GM23338 (cell line): ENCODE data around the gene PDE1A. TPM values are rescaled to one million over a fixed set of nuclear protein-coding genes. Genes with fewer than 3 reads are reported as not detected.

Source experiments
- ATAC-seq: fragments of 200-7000 bp; cut with Tn5 transposase; 3 replicates; pipeline ENCODE4 v1.9.1; 2020
- DNase-seq: peaks from one replicate; pipeline ENCODE4 v3.0.0-alpha.2; 2015; ENCODE audit warnings: low spot score
- H2AFZ ChIP-seq: fragments of 200-600 bp; sonication (generic); 2 replicates; pipeline ENCODE4 v1.8.0; 2016; ENCODE audit warnings: antibody characterized with exemption, mild to moderate bottlenecking, moderate library complexity
- H3F3A ChIP-seq: fragments of 200-600 bp; sonication (generic); replicated peaks from 2 replicates; pipeline ENCODE4 v1.8.0; 2017; ENCODE audit warnings: antibody characterized with exemption, mixed run types, low read depth
- H3K27ac ChIP-seq: fragments of 200-600 bp; sonication (generic); 2 replicates; pipeline ENCODE4 v1.6.1; 2016; ENCODE audit warnings: low read depth
- H3K27me3 ChIP-seq: fragments of 200-600 bp; sonication (generic); 2 replicates; pipeline ENCODE4 v1.8.0; 2016; ENCODE audit warnings: mild to moderate bottlenecking, mixed run types, moderate library complexity; ENCODE audit not compliant: insufficient read depth
- H3K36me3 ChIP-seq: fragments of 200-600 bp; sonication (generic); 2 replicates; pipeline ENCODE4 v1.8.0; 2016; ENCODE audit warnings: mild to moderate bottlenecking; ENCODE audit not compliant: insufficient read depth
- H3K4me1 ChIP-seq: fragments of 200-600 bp; sonication (generic); 2 replicates; pipeline ENCODE4 v1.8.0; 2016; ENCODE audit warnings: mild to moderate bottlenecking, moderate library complexity; ENCODE audit not compliant: insufficient read depth
- H3K4me2 ChIP-seq: fragments of 200-600 bp; sonication (generic); 2 replicates; pipeline ENCODE4 v1.7.1; 2017; ENCODE audit warnings: mixed run types
- H3K4me3 ChIP-seq: fragments of 200-600 bp; sonication (generic); 2 replicates; pipeline ENCODE4 v1.6.1; 2016; ENCODE audit warnings: mixed run types
- H3K79me2 ChIP-seq: fragments of 200-600 bp; sonication (generic); replicated peaks from 2 replicates; pipeline ENCODE4 v1.8.0; 2017; ENCODE audit warnings: mild to moderate bottlenecking; ENCODE audit not compliant: insufficient read depth
- H3K9me2 ChIP-seq: fragments of 200-600 bp; sonication (generic); 2 replicates; pipeline ENCODE4 v1.8.0; 2017; ENCODE audit not compliant: insufficient read depth
- H4K20me1 ChIP-seq: fragments of 200-600 bp; sonication (generic); replicated peaks from 2 replicates; pipeline ENCODE4 v1.8.0; 2017; ENCODE audit warnings: mild to moderate bottlenecking; ENCODE audit not compliant: insufficient read depth
- H3K27ac Mint-ChIP-seq: 2 replicates; pipeline ENCODE4 v1.8.0; 2020; ENCODE audit warnings: inconsistent platforms, mild to moderate bottlenecking, moderate library complexity, mixed read lengths
- H3K27me3 Mint-ChIP-seq: 3 replicates; pipeline ENCODE4 v1.8.0; 2022; ENCODE audit warnings: low read depth, mild to moderate bottlenecking, moderate library complexity, mixed read lengths, inconsistent platforms; ENCODE audit not compliant: insufficient read depth, poor library complexity
- H3K36me3 Mint-ChIP-seq: 3 replicates; pipeline ENCODE4 v1.8.0; 2021; ENCODE audit warnings: low read depth, mild to moderate bottlenecking, inconsistent platforms, moderate library complexity, mixed read lengths
- H3K4me1 Mint-ChIP-seq: 3 replicates; pipeline ENCODE4 v1.8.0; 2020; ENCODE audit warnings: mild to moderate bottlenecking, inconsistent platforms, mixed read lengths
- H3K4me3 Mint-ChIP-seq: 3 replicates; pipeline ENCODE4 v1.8.0; 2021; ENCODE audit warnings: moderate library complexity, mild to moderate bottlenecking, inconsistent platforms, mixed read lengths
- H3K9me3 Mint-ChIP-seq: 3 replicates; pipeline ENCODE4 v1.8.0; 2020; ENCODE audit warnings: moderate library complexity, mild to moderate bottlenecking, inconsistent platforms, mixed read lengths
- CREB1 ChIP-seq: fragments of 250-450 bp; sonication (Bioruptor Pico); IDR thresholded peaks from 2 replicates; pipeline ENCODE4 v1.5.0; 2020; ENCODE audit warnings: low read depth, mild to moderate bottlenecking, moderate library complexity
- CTCF ChIP-seq, 2 experiments: fragments of 200-600 bp in 1 of 2; sonication (generic) in 1 of 2; conservative IDR thresholded peaks; 2 replicates each; pipeline versions ENCODE4 v1.5.1 to v1.6.1; 2016 to 2017; ENCODE audit warnings: antibody characterized with exemption in 2 of 2, low read depth in 2 of 2, mild to moderate bottlenecking in 2 of 2, moderate library complexity in 1 of 2
- ETS1 ChIP-seq: IDR thresholded peaks from 2 replicates; pipeline ENCODE4 v1.6.1; 2016; ENCODE audit warnings: antibody characterized with exemption
- EZH2 ChIP-seq: fragments of 200-600 bp; sonication (generic); IDR thresholded peaks from one replicate; pipeline ENCODE4 v1.8.0; 2017; ENCODE audit warnings: antibody characterized with exemption, mild to moderate bottlenecking, low read depth; ENCODE audit not compliant: unreplicated experiment
- EZH2phosphoT487 ChIP-seq: fragments of 200-600 bp; sonication (generic); IDR thresholded peaks from one replicate; pipeline ENCODE4 v1.8.1; 2018; ENCODE audit warnings: antibody characterized with exemption; ENCODE audit not compliant: unreplicated experiment
- NANOG ChIP-seq: IDR thresholded peaks from 2 replicates; pipeline ENCODE4 v1.6.1; 2016; ENCODE audit warnings: antibody characterized with exemption, borderline replicate concordance
- POLR2AphosphoS5 ChIP-seq: IDR thresholded peaks from 2 replicates; pipeline ENCODE4 v1.6.1; 2016; ENCODE audit warnings: antibody characterized with exemption, low read depth
- REST ChIP-seq: IDR thresholded peaks from one replicate; pipeline ENCODE4 v1.6.1; 2018; ENCODE audit warnings: antibody characterized with exemption; ENCODE audit not compliant: unreplicated experiment
- STAT1 ChIP-seq: IDR thresholded peaks from one replicate; pipeline ENCODE4 v1.6.1; 2016; ENCODE audit warnings: antibody characterized with exemption; ENCODE audit not compliant: unreplicated experiment
- ZNF114 ChIP-seq: fragments of 250-450 bp; sonication (Bioruptor Pico); IDR thresholded peaks from 2 replicates; pipeline ENCODE4 v1.5.0; 2020; ENCODE audit warnings: mild to moderate bottlenecking, moderate library complexity
- ZNF331 ChIP-seq: fragments of 250-450 bp; sonication (Bioruptor Pico); IDR thresholded peaks from 2 replicates; pipeline ENCODE4 v1.5.0; 2020; ENCODE audit warnings: low read depth, mild to moderate bottlenecking, moderate library complexity
- ZNF462 ChIP-seq: fragments of 250-450 bp; sonication (Bioruptor Pico); IDR thresholded peaks from 2 replicates; pipeline ENCODE4 v1.5.0; 2020; ENCODE audit warnings: mild to moderate bottlenecking, moderate library complexity
- polyA plus RNA-seq: library from polyadenylated mRNA; unstranded; fragments of >200 nt; fragmentation: Nextera tagmentation; extraction: Ambion mirVana; gene quantifications from 2 replicates; pipeline ENCODE4 v1.2.1, GENCODE V29; 2016
- total RNA-seq: library from RNA; depleted of rRNA; stranded (reverse); fragments of >200 nt; shearing (Covaris generic); gene quantifications from 2 replicates; pipeline ENCODE4 v1.2.3, GENCODE V29; 2014

Gene PDE1A
- total and polyA plus RNA-seq, 2 experiments from 2014 or later: 0.28 to 0.31 TPM

- no peak for TF ChIP-seq ZNF462 (CRISPR knock-in tag)
- TF ChIP-seq ZNF331: no peak
- no peak for TF ChIP-seq CREB1 (CRISPR knock-in tag)
- no peak for TF ChIP-seq STAT1
- TF ChIP-seq EZH2phosphoT487: no peak
- no peak for TF ChIP-seq EZH2
- no peak for TF ChIP-seq ETS1
- TF ChIP-seq ZNF114 (CRISPR knock-in tag): no peak
- TF ChIP-seq NANOG: no peak
These were observed 198.8 kb downstream of the PDE1A start (continued) for GRCh38 chr2:182228073-182228473.

- Histone ChIP-seq H3K27me3 (no peaks in the 10 kb centered on the region), H2AFZ (no peak overlapping the region), H3K9me2 (no peaks in the 10 kb centered on the region), H3K4me3 (no peak overlapping the region), H3F3A (no peaks in the 10 kb centered on the region), H3K27ac (no peak overlapping the region), H3K36me3 (no peaks in the 10 kb centered on the region), H3K79me2 (no peaks in the 10 kb centered on the region), H4K20me1 (no peaks in the 10 kb centered on the region), H3K4me1 (no peaks in the 10 kb centered on the region), H3K4me2 (no peak overlapping the region)
- H3K4me1 Mint-ChIP-seq: no peaks in the 10 kb centered on the region
- no peaks in the 10 kb centered on the region for H3K36me3 Mint-ChIP-seq
- no peaks in the 10 kb centered on the region for H3K27me3 Mint-ChIP-seq
- DNase-seq (no peak), ATAC-seq (no peak)
- H3K4me3 Mint-ChIP-seq: no peak overlapping the region
- H3K27ac Mint-ChIP-seq: no peak overlapping the region
- H3K9me3 Mint-ChIP-seq: no peaks in the 10 kb centered on the region
- TF ChIP-seq CREB1 (CRISPR knock-in tag): no peak
- no peak for TF ChIP-seq POLR2AphosphoS5
- no peak for TF ChIP-seq EZH2
- TF ChIP-seq REST: no peak
- no peak for TF ChIP-seq EZH2phosphoT487
- no peak for TF ChIP-seq CTCF (conservative IDR thresholded peaks at IDR 0.05; ENCODE audit: low read depth in 2 of 2)
- TF ChIP-seq ZNF114 (CRISPR knock-in tag): no peak
- no peak for TF ChIP-seq ETS1
These were observed 200.0 kb downstream of the PDE1A start for GRCh38 chr2:182226807-182227206.
